Measurements from ENCODE around the gene DYNC1H1.

DYNC1H1 gene

DNA sequence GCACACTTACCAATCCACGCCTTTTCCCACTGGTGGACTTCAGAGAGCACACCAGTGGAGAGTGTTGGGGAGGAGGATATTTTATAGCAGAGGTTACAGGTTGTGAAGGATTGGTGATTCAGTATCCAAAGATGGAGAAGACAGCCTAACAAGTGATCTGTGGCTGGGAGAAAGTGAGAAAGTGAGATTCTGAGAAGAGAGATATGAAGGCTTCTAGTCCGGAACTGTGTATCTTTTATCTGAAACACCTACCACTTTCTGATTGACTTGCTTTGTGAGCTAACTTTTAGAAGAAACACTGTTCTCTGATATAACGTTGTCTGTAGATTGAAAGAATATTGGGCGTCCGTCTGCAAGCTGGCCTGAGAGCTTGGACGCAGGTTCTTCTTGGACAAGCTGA, 24.0 kb downstream of the DYNC1H1 start:
- H3K4me1 ChIP-seq (ENCODE audit: control insufficient read depth, insufficient read depth, low read length, poor library complexity, severe bottlenecking): no peaks in the 10 kb centered on the region
- no peak overlapping the region for H3K27ac ChIP-seq (ENCODE audit: insufficient read depth, low read length, poor library complexity, severe bottlenecking)
- DNase-seq: no peak
- H3K36me3 ChIP-seq (ENCODE audit: control insufficient read depth, insufficient read depth, low read length): peaks cover 84% of the 10 kb centered on the region
- H3K9me3 ChIP-seq (ENCODE audit: control insufficient read depth, low read length): no peaks in the 10 kb centered on the region
- no peak overlapping the region for H3K4me3 ChIP-seq (ENCODE audit: insufficient read depth, low read depth, low read length, poor library complexity, severe bottlenecking)
- no peaks in the 10 kb centered on the region for H3K27me3 ChIP-seq (replicated peaks; ENCODE audit: control insufficient read depth, insufficient read depth, low read length, poor library complexity, severe bottlenecking)

DNA sequence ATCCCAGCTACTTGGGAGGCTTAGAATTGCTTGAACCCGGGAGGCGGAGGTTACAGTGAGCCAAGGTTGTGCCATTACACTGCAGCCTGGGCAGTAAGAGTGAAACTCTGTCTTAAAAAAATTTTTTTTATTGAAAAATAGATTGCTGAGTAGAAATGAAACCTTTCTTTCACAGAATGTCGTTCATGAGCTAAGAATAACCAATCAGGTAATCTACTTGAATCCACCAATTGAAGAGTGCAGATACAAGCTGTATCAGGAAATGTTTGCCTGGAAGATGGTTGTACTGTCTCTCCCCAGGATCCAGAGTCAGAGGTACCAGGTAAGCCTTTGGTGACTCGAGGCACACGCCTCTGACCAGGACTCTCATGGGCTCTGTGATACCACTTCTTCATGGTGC, 27.0 kb downstream of the DYNC1H1 start:
- peaks cover 86% of the 10 kb centered on the region for H3K36me3 ChIP-seq (ENCODE audit: control insufficient read depth, insufficient read depth, low read length)
- no peak overlapping the region for H3K27ac ChIP-seq (ENCODE audit: insufficient read depth, low read length, poor library complexity, severe bottlenecking)
- no peaks in the 10 kb centered on the region for H3K27me3 ChIP-seq (replicated peaks; ENCODE audit: control insufficient read depth, insufficient read depth, low read length, poor library complexity, severe bottlenecking)
- no peak overlapping the region for H3K4me3 ChIP-seq (ENCODE audit: insufficient read depth, low read depth, low read length, poor library complexity, severe bottlenecking)
- no peaks in the 10 kb centered on the region for H3K9me3 ChIP-seq (ENCODE audit: control insufficient read depth, low read length)
- no peaks in the 10 kb centered on the region for H3K4me1 ChIP-seq (ENCODE audit: control insufficient read depth, insufficient read depth, low read length, poor library complexity, severe bottlenecking)
- no peak for DNase-seq

DNA sequence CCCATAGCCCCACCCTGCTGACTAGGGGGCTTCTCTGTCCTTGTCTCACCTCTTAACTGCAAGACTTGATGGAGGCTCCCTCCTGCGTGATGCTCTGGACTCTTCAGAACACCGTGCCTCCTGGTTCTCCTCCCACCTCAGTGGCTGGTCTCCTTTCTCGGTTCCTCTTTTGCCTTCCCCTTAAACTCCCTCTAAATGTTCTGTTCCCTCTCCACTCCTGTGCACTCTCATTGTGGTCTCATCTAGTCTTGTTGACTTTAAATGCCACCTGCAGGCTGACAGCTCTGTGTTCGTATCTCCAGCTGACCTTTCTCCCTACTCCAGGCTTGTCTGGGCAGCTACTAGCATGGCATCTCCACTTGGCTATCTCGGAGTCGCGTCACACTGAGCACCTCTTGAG, 28.3 kb downstream of the DYNC1H1 start:
- Histone ChIP-seq H3K27ac (ENCODE audit: insufficient read depth, low read length, poor library complexity, severe bottlenecking) (no peak overlapping the region), H3K9me3 (ENCODE audit: control insufficient read depth, low read length) (no peaks in the 10 kb centered on the region), H3K27me3 (replicated peaks; ENCODE audit: control insufficient read depth, insufficient read depth, low read length, poor library complexity, severe bottlenecking) (no peaks in the 10 kb centered on the region), H3K4me3 (ENCODE audit: insufficient read depth, low read depth, low read length, poor library complexity, severe bottlenecking) (no peak overlapping the region), H3K36me3 (ENCODE audit: control insufficient read depth, insufficient read depth, low read length) (peaks cover 86% of the 10 kb centered on the region), H3K4me1 (ENCODE audit: control insufficient read depth, insufficient read depth, low read length, poor library complexity, severe bottlenecking) (no peaks in the 10 kb centered on the region)
- no peak for DNase-seq

DNA sequence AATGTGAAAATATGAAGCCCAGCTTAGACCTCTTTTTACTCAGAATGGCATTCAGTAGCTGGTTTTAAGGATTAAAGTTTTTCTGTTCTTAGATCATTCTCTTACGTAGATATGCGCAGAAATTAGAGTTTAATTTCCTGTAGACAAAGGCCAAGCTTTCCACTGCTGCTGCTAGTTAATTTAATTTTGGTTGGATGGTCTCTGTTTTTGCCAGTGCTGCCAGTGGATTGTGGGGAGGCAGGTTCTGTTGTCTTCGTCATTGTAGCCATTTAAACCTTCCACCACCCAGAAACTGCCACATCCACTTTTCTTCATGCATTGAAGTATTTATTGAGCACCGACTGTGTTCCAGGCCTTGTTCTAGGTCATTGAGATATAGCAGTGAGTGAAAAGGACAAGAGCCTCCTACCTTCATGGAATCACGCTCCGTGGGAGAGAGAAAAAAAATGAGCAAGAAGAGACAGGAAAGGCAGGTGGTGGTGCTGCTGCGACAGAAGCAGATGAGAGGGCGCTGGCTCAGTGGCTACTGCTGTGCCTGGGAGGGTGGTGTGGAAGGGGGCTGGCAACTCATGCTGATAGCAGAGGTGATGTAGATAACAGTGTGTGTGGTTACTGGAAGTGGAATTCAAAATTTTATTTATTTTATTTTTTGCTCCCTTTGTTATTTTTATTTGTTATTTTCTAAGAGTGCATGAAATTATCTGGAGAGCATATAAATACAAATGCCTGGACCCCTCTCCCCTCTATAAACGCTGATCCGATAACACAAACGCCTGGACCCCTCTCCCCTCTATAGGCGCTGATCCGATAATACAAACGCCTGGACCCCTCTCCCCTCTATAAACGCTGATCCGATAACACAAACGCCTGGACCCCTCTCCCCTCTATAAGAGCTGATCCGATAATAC, 33.3 kb downstream of the DYNC1H1 start:
- no peak overlapping the region for H3K27ac ChIP-seq (ENCODE audit: insufficient read depth, low read length, poor library complexity, severe bottlenecking)
- peaks cover 88% of the 10 kb centered on the region for H3K36me3 ChIP-seq (ENCODE audit: control insufficient read depth, insufficient read depth, low read length)
- DNase-seq: no peak

DNA sequence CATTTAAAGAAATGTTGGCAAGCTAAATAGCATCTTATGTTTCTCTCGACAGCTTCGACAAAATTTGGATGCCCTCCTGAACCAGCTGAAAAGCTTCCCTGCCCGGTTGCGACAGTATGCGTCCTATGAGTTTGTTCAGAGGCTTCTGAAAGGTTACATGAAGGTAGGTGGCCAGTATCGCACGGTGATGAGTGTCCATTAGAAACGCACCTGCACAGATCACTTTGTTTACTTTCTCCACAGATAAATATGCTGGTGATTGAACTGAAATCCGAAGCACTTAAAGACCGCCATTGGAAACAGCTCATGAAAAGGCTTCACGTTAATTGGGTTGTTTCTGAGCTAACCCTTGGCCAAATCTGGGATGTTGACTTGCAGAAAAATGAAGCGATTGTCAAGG, 36.5 kb downstream of the DYNC1H1 start:
- Histone ChIP-seq H3K9me3 (ENCODE audit: control insufficient read depth, low read length) (no peaks in the 10 kb centered on the region), H3K27ac (ENCODE audit: insufficient read depth, low read length, poor library complexity, severe bottlenecking) (no peak overlapping the region), H3K36me3 (ENCODE audit: control insufficient read depth, insufficient read depth, low read length) (peaks cover 92% of the 10 kb centered on the region), H3K27me3 (replicated peaks; ENCODE audit: control insufficient read depth, insufficient read depth, low read length, poor library complexity, severe bottlenecking) (no peaks in the 10 kb centered on the region), H3K4me1 (ENCODE audit: control insufficient read depth, insufficient read depth, low read length, poor library complexity, severe bottlenecking) (no peaks in the 10 kb centered on the region), H3K4me3 (ENCODE audit: insufficient read depth, low read depth, low read length, poor library complexity, severe bottlenecking) (no peak overlapping the region)
- DNase-seq: no peak

More for the DNA sequence above, 33.3 kb downstream of the DYNC1H1 start:
- Histone ChIP-seq H3K4me1 (ENCODE audit: control insufficient read depth, insufficient read depth, low read length, poor library complexity, severe bottlenecking) (no peaks in the 10 kb centered on the region), H3K9me3 (ENCODE audit: control insufficient read depth, low read length) (no peaks in the 10 kb centered on the region), H3K4me3 (ENCODE audit: insufficient read depth, low read depth, low read length, poor library complexity, severe bottlenecking) (no peak overlapping the region), H3K27me3 (replicated peaks; ENCODE audit: control insufficient read depth, insufficient read depth, low read length, poor library complexity, severe bottlenecking) (no peaks in the 10 kb centered on the region)

DNA sequence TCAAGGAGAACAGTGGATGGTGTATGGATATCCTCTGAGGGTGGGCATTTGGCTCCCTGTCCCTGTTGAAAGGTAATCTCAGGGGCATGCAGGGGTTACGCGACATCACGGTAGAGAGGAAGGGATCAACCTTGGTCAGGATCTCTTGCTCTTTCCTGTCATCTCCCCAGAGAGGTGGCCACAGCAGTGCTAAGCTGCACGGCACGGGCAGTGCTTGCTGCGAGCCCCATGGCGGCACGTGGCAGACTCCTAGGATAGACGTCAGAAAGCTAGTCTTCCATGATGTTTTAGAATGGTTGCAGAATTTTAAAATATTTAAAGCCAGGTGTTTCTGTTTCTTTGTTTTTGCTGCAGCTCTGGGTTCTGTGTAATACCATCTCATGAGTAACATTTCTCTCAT, 41.0 kb downstream of the DYNC1H1 start:
- Histone ChIP-seq H3K4me3 (ENCODE audit: insufficient read depth, low read depth, low read length, poor library complexity, severe bottlenecking) (no peak overlapping the region), H3K27me3 (replicated peaks; ENCODE audit: control insufficient read depth, insufficient read depth, low read length, poor library complexity, severe bottlenecking) (no peaks in the 10 kb centered on the region), H3K27ac (ENCODE audit: insufficient read depth, low read length, poor library complexity, severe bottlenecking) (no peak overlapping the region), H3K4me1 (ENCODE audit: control insufficient read depth, insufficient read depth, low read length, poor library complexity, severe bottlenecking) (no peaks in the 10 kb centered on the region), H3K9me3 (ENCODE audit: control insufficient read depth, low read length) (no peaks in the 10 kb centered on the region), H3K36me3 (ENCODE audit: control insufficient read depth, insufficient read depth, low read length) (peaks cover 93% of the 10 kb centered on the region)
- DNase-seq: no peak

DNA sequence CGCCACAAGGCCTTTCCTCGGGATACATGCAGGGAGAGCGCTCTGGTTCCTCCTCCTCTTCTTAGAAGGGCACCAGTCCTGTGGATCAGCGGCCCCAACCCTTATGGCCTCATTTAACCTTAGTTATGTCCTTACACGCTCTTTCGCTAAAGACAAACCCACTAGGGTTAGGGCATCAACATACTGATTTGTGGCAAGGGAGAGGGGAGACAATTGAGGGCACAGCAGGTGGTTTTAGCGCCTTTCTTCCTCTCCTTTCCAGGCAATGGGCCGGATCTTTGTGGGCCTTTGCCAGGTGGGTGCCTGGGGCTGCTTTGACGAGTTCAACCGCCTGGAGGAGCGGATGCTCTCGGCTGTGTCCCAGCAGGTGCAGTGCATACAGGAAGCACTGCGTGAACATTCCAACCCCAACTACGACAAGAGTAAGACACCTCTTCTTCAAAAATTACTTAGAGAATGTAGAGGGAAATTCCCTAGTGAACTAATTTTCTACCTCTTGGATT, 43.6 kb downstream of the DYNC1H1 start:
- no peaks in the 10 kb centered on the region for H3K27me3 ChIP-seq (replicated peaks; ENCODE audit: control insufficient read depth, insufficient read depth, low read length, poor library complexity, severe bottlenecking)
- H3K9me3 ChIP-seq (ENCODE audit: control insufficient read depth, low read length): no peaks in the 10 kb centered on the region
- no peak for DNase-seq
- H3K4me1 ChIP-seq (ENCODE audit: control insufficient read depth, insufficient read depth, low read length, poor library complexity, severe bottlenecking): no peaks in the 10 kb centered on the region
- H3K4me3 ChIP-seq (ENCODE audit: insufficient read depth, low read depth, low read length, poor library complexity, severe bottlenecking): no peak overlapping the region
- H3K27ac ChIP-seq (ENCODE audit: insufficient read depth, low read length, poor library complexity, severe bottlenecking): no peak overlapping the region
- H3K36me3 ChIP-seq (ENCODE audit: control insufficient read depth, insufficient read depth, low read length): peaks cover 95% of the 10 kb centered on the region

DNA sequence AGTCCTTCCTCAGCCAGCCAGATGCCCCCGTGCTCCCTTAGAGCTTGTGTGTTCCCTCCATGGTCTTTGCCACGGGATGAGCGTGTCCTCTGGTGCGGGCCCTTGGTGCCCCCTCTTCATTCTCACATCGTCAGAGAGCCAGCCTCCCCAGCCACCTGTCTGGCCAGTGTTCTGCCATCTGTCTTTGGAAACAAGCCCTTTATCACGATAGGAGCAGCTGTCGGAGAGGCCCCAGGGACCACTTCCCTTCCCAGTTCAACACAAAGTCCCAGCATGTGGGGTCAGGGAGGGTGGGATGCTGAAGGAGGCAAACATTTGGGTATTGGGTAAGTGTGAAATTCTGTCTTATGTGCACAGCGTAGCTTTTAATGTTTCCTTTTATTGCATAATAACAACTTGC, 44.5 kb downstream of the DYNC1H1 start:
- H3K27ac ChIP-seq (ENCODE audit: insufficient read depth, low read length, poor library complexity, severe bottlenecking): no peak overlapping the region
- H3K36me3 ChIP-seq (ENCODE audit: control insufficient read depth, insufficient read depth, low read length): peaks cover 96% of the 10 kb centered on the region
- no peaks in the 10 kb centered on the region for H3K9me3 ChIP-seq (ENCODE audit: control insufficient read depth, low read length)
- H3K4me1 ChIP-seq (ENCODE audit: control insufficient read depth, insufficient read depth, low read length, poor library complexity, severe bottlenecking): no peaks in the 10 kb centered on the region
- no peak overlapping the region for H3K4me3 ChIP-seq (ENCODE audit: insufficient read depth, low read depth, low read length, poor library complexity, severe bottlenecking)
- no peaks in the 10 kb centered on the region for H3K27me3 ChIP-seq (replicated peaks; ENCODE audit: control insufficient read depth, insufficient read depth, low read length, poor library complexity, severe bottlenecking)
- DNase-seq: no peak

DNA sequence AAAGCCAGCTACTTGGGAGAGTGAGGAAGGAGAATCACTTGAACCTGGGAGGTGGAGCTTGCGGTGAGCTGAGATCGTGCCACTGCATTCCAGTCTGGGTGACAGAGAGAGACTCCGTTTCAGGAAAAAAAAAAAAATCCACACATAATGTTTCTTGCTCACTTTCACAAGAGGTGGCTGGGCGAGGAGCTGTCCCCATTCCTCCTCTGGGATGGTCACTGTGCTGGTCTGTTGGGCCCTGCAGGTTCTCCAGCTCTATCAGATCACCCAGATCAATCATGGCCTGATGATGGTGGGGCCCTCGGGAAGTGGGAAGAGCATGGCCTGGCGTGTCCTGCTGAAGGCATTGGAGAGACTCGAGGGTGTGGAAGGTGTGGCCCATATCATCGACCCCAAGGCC, 47.3 kb downstream of the DYNC1H1 start:
- H3K27ac ChIP-seq (ENCODE audit: insufficient read depth, low read length, poor library complexity, severe bottlenecking): no peak overlapping the region
- no peaks in the 10 kb centered on the region for H3K9me3 ChIP-seq (ENCODE audit: control insufficient read depth, low read length)
- H3K4me1 ChIP-seq (ENCODE audit: control insufficient read depth, insufficient read depth, low read length, poor library complexity, severe bottlenecking): no peaks in the 10 kb centered on the region
- H3K4me3 ChIP-seq (ENCODE audit: insufficient read depth, low read depth, low read length, poor library complexity, severe bottlenecking): no peak overlapping the region
- peaks cover 100% of the 10 kb centered on the region for H3K36me3 ChIP-seq (ENCODE audit: control insufficient read depth, insufficient read depth, low read length)
- no peaks in the 10 kb centered on the region for H3K27me3 ChIP-seq (replicated peaks; ENCODE audit: control insufficient read depth, insufficient read depth, low read length, poor library complexity, severe bottlenecking)
- no peak for DNase-seq

DNA sequence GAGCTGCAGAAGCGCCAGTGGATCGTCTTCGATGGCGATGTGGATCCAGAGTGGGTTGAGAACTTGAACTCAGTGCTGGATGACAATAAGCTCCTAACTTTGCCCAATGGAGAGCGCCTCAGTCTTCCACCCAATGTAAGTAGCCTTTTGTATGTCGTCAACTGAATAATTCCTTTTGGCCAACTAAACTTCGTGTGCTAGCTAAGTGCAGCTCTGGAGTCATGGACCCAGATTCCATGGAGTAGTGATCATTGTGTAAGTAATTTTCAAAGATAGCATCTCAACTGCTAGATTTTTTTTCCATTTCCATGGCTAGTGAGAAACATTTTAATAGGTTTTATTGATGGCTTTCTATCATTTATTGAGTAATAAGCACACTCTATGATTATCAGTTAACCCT, 48.0 kb downstream of the DYNC1H1 start:
- Histone ChIP-seq H3K4me3 (ENCODE audit: insufficient read depth, low read depth, low read length, poor library complexity, severe bottlenecking) (no peak overlapping the region), H3K27ac (ENCODE audit: insufficient read depth, low read length, poor library complexity, severe bottlenecking) (no peak overlapping the region), H3K36me3 (ENCODE audit: control insufficient read depth, insufficient read depth, low read length) (peaks cover 100% of the 10 kb centered on the region), H3K9me3 (ENCODE audit: control insufficient read depth, low read length) (no peaks in the 10 kb centered on the region), H3K4me1 (ENCODE audit: control insufficient read depth, insufficient read depth, low read length, poor library complexity, severe bottlenecking) (no peaks in the 10 kb centered on the region), H3K27me3 (replicated peaks; ENCODE audit: control insufficient read depth, insufficient read depth, low read length, poor library complexity, severe bottlenecking) (no peaks in the 10 kb centered on the region)
- no peak for DNase-seq
